Femur (tissue), 1 donor: Measurements from ENCODE around the gene KIFC3.
A peak's percentile ranks its signal among the peaks of the same experiment; 100 is the strongest.
"Not testable (repeated sequence)": the region's sequence is repeated elsewhere in the genome, so short reads cannot be mapped to it uniquely, and the experiment has no call there.

ENCODE experiments used
- DNase-seq: peaks from one replicate; pipeline ENCODE4 v3.0.0-alpha.2; 2017

The KIFC3 gene

GRCh38 chr16:57823836-57824235 lies 21.5 kb upstream of the KIFC3 start:
- DNase-seq, result no peak

GRCh38 chr16:57822856-57823255 lies 20.6 kb upstream of the KIFC3 start:
- no peak for DNase-seq

- no peak for DNase-seq
Observed at GRCh38 chr16:57822018-57822553, 19.8 kb upstream of the KIFC3 start.

- no peak for DNase-seq
Observed at GRCh38 chr16:57821149-57821971, 19.1 kb upstream of the KIFC3 start.

- no peak for DNase-seq
Observed at GRCh38 chr16:57818377-57819064, 16.2 kb upstream of the KIFC3 start.

GRCh38 chr16:57817680-57818079 lies 15.4 kb upstream of the KIFC3 start:
- no peak for DNase-seq

GRCh38 chr16:57815987-57816745 lies 13.9 kb upstream of the KIFC3 start:
- DNase-seq, result peak; percentile 91

GRCh38 chr16:57814896-57815295 lies 12.6 kb upstream of the KIFC3 start:
- DNase-seq, result no peak

GRCh38 chr16:57813466-57813865 lies 11.2 kb upstream of the KIFC3 start:
- no peak for DNase-seq

GRCh38 chr16:57811340-57811739 lies 9.0 kb upstream of the KIFC3 start:
- not testable (repeated sequence) for DNase-seq

GRCh38 chr16:57810197-57811031 lies 8.1 kb upstream of the KIFC3 start:
- peak; percentile 77 for DNase-seq

GRCh38 chr16:57809276-57810196 lies 7.2 kb upstream of the KIFC3 start:
- no peak for DNase-seq

GRCh38 chr16:57808589-57809228 lies 6.4 kb upstream of the KIFC3 start:
- DNase-seq, result no peak

- DNase-seq, result peak; percentile 72
Observed at GRCh38 chr16:57807968-57808528, 5.8 kb upstream of the KIFC3 start.

GRCh38 chr16:57807252-57807967 lies 5.1 kb upstream of the KIFC3 start:
- DNase-seq, result no peak

GRCh38 chr16:57805176-57805575 lies 2.9 kb upstream of the KIFC3 start:
- DNase-seq, result no peak

GRCh38 chr16:57804111-57804837 lies 2.0 kb upstream of the KIFC3 start:
- DNase-seq, result no peak

GRCh38 chr16:57803134-57803990 lies 1.1 kb upstream of the KIFC3 start:
- DNase-seq, result no peak
